ENCODE results near the gene DLL3. TPM values are rescaled to one million over a fixed set of nuclear protein-coding genes. Genes with fewer than 3 reads are reported as not detected.
"Not testable (repeated sequence)": the region's sequence is repeated elsewhere in the genome, so short reads cannot be mapped to it uniquely, and the experiment has no call there.

Gene DLL3, protein sequence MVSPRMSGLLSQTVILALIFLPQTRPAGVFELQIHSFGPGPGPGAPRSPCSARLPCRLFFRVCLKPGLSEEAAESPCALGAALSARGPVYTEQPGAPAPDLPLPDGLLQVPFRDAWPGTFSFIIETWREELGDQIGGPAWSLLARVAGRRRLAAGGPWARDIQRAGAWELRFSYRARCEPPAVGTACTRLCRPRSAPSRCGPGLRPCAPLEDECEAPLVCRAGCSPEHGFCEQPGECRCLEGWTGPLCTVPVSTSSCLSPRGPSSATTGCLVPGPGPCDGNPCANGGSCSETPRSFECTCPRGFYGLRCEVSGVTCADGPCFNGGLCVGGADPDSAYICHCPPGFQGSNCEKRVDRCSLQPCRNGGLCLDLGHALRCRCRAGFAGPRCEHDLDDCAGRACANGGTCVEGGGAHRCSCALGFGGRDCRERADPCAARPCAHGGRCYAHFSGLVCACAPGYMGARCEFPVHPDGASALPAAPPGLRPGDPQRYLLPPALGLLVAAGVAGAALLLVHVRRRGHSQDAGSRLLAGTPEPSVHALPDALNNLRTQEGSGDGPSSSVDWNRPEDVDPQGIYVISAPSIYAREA
- total RNA-seq = under 1 TPM in 1 of 4 donors, not detected in 3; 0.10 TPM

DNA sequence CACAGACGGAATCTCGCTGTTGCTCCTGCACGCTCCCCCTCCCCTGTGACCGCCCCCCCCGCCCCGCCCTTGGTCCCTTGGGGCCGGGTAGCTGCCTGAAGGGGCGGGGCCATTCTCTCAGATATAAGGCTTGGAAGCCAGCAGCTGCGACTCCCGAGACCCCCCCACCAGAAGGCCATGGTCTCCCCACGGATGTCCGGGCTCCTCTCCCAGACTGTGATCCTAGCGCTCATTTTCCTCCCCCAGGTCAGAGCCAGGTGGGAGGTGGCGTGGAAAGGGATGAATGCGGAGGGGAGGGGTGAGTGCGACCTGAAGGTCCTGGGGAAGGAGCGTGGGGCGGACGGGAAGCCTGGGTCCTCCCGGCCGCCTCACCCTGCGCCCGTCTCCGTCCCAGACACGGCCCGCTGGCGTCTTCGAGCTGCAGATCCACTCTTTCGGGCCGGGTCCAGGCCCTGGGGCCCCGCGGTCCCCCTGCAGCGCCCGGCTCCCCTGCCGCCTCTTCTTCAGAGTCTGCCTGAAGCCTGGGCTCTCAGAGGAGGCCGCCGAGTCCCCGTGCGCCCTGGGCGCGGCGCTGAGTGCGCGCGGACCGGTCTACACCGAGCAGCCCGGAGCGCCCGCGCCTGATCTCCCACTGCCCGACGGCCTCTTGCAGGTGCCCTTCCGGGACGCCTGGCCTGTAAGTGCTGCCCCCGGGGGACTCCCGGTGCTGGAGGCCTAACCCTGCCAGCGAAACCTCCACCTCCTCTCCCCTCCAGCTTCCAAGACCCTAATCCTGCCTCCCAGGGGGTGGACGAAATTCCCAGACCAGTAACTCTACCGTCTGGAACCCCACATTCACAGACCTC lies at the start of gene DLL3:
TSS of gene DLL3 (plus strand) at position 150 of the 845 bp plus-strand sequence. CDS start at position 178, 28 bp downstream.
- no peak for DNase-seq (ENCODE audit: low spot score in 2 of 2)
- TF ChIP-seq, protein P1, sequence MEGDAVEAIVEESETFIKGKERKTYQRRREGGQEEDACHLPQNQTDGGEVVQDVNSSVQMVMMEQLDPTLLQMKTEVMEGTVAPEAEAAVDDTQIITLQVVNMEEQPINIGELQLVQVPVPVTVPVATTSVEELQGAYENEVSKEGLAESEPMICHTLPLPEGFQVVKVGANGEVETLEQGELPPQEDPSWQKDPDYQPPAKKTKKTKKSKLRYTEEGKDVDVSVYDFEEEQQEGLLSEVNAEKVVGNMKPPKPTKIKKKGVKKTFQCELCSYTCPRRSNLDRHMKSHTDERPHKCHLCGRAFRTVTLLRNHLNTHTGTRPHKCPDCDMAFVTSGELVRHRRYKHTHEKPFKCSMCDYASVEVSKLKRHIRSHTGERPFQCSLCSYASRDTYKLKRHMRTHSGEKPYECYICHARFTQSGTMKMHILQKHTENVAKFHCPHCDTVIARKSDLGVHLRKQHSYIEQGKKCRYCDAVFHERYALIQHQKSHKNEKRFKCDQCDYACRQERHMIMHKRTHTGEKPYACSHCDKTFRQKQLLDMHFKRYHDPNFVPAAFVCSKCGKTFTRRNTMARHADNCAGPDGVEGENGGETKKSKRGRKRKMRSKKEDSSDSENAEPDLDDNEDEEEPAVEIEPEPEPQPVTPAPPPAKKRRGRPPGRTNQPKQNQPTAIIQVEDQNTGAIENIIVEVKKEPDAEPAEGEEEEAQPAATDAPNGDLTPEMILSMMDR (IDR thresholded peaks at IDR 0.05) = no peak
- TF ChIP-seq POLR2A (IDR thresholded peaks at IDR 0.05) = no peak
- WGBS, 2 donors = 1 to 2% methylated on average over 33 to 46 of the region's 60 CpGs

DNA sequence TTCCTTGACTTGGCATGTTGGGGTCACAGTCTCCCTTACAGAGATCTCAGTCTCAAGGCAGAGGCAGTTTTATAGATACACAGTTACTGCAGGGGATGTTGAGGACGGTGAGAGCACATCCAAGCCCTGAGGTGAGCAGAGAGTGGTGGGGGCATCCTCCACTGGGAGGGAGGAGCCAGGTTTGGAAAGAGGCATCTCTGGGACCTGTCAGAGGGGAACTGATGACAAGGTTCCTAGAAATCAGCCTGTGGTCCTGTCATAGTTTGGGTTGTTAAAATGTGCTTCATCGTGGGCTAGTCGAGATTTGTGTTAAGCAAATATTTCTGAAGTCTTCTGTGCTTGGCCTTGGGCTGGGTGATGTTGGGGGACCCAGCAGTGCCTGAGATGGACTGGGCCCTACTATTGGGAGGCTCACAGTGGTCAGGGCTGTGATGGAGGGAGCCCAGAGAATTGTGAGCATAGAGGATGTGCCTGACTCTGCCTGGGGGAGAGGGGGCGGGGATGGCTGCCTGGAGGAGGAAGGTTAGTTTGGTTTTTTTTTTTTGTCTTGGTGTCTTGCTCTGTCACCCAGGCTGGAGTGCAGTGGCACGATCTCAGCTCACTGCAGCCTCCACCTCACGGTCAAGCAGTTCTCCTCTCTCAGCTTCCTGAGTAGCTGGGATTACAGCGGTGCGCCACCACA lies 49.5 kb upstream of the DLL3 start:
- WGBS, 2 donors = 75 to 79% methylated on average over 8 of the region's 8 CpGs
- no peak for TF ChIP-seq POLR2A (IDR thresholded peaks at IDR 0.05)
- TF ChIP-seq, protein P1 (IDR thresholded peaks at IDR 0.05) = no peak

More for the DNA sequence above, at the start of gene DLL3:
- no peak within 1 kb of the TSS for H3K4me3 ChIP-seq (ENCODE audit: low read depth, poor library complexity, severe bottlenecking)
- intact Hi-C loops (cut with DNase I; ENCODE audit: low total_unique reads) = no loop called here

DNA sequence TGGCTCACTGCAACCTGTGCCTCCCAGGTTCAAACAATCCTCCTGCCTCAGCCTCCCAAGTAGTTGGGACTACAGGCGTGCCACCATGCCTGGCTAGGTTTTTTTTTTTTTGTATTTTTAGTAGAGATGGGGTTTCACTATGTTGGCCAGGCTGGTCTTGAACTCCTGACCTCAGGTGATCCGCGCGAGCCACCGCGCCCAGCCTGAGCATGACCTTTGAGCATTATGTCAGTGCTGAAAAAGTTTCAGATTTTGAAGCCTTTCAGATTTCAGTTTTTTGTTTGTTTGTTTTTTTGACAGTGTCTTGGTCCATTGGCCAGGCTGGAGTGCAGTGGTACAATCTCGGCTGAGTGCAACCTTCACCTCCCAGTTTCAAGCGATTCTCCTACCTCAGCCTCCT lies 47.5 kb upstream of the DLL3 start:
- not testable (repeated sequence) for DNase-seq (ENCODE audit: low spot score in 2 of 2); H3K4me3 ChIP-seq (ENCODE audit: low read depth, poor library complexity, severe bottlenecking)
- 95 to 97% methylated on average over 8 of the region's 8 CpGs for WGBS, 2 donors

More for the DNA sequence above, 49.5 kb upstream of the DLL3 start:
- intact Hi-C loops (cut with DNase I; ENCODE audit: low total_unique reads) = loop anchor here (10.0 kb wide), 1 partner anchor 86 kb away; the partner anchor contains the start of gene EID2B
- no peak overlapping the region for H3K4me3 ChIP-seq (ENCODE audit: low read depth, poor library complexity, severe bottlenecking)
- no peak for DNase-seq (ENCODE audit: low spot score in 2 of 2)

DNA sequence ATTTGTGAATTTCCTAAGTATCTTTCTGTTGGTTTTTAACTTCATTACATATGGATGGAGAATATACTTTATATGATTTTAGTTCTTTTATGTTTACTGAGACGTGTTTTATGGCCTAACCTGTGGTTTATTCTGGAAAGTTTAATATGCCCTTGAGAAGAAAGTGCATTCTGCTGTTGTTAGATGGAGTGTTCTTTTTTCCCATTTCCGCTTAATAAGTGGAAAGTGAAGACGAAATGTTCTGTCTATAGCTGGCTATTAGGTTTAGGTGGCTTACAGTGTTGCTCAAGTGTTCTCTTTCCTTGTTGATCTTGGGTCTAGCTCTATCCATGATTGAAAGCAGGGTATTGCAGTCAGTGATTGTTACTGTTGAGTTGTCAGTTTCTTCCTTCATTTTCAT lies 35.3 kb upstream of the DLL3 start:
- WGBS, 2 donors = 71 to 94% methylated on average over 3 of the region's 3 CpGs
- no peak for DNase-seq (ENCODE audit: low spot score in 2 of 2)
- TF ChIP-seq, protein P1 (IDR thresholded peaks at IDR 0.05) = no peak
- TF ChIP-seq POLR2A (IDR thresholded peaks at IDR 0.05) = no peak
- H3K4me3 ChIP-seq (ENCODE audit: low read depth, poor library complexity, severe bottlenecking) = no peak overlapping the region
- intact Hi-C loops (cut with DNase I; ENCODE audit: low total_unique reads) = no loop called here

More for the DNA sequence above, 47.5 kb upstream of the DLL3 start:
- intact Hi-C loops (cut with DNase I; ENCODE audit: low total_unique reads) = not testable (repeated sequence)

DNA sequence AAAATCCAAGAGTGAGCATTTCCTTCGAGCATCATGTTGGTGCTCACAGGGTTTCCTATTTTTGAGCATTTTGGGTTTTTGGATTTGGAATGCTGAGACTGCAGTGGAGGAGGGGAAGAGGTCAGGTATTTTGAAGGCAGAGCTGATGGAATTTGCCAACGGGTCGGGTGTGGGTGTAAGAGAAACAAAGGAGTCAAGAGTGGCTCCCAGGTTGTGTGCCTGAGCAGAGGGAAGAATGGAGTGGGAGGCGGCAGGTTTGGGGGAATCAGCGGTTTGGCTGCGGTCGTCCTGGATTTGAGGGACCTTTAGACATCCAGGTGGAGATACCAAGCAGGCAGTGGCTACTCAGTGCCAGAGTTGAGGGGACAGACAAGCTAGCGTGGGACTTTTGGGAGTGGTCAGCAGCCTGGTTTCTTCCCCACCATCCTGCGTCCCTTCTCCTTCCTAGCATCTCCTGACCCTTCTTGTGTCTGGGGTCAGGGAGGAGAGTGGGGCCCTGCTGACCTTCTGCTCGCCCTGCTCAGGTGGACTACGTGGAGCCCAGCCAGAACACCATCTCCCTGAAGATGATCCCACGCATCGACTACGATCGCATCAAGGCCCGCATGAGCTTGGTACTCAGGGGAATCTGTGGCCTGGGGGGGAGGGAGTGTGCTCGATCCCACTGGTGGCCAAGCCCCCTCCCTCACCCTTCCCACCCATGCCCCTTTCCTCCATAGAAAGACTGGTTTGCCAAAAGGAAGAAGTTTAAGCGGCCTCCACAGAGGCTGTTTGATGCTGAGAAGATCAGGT lies 32.6 kb upstream of the DLL3 start:
- TF ChIP-seq POLR2A (IDR thresholded peaks at IDR 0.05) = no peak
- TF ChIP-seq, protein P1 (IDR thresholded peaks at IDR 0.05) = no peak
- no peak overlapping the region for H3K4me3 ChIP-seq (ENCODE audit: low read depth, poor library complexity, severe bottlenecking)
- DNase-seq (ENCODE audit: low spot score in 2 of 2) = no peak
- intact Hi-C loops (cut with DNase I; ENCODE audit: low total_unique reads) = no loop called here
- 92 to 93% methylated on average over 18 of the region's 18 CpGs for WGBS, 2 donors

All from lower leg skin (tissue), 4 donors.